Activated effector memory CD4-positive, alpha-beta T cell treated with anti-CD3 and anti-CD28 coated beads, Interleukin-2, amount 50 U/mL, for 16 hours (primary cell): ENCODE measurements around the gene CYS1.
A peak's percentile ranks its signal among the peaks of the same experiment; 100 is the strongest.
"Not testable (repeated sequence)": the region's sequence is repeated elsewhere in the genome, so short reads cannot be mapped to it uniquely, and the experiment has no call there.

Source experiments
- DNase-seq: peaks from one replicate; pipeline ENCODE4 v3.0.0-alpha.2; 2020

CYS1 gene

DNA sequence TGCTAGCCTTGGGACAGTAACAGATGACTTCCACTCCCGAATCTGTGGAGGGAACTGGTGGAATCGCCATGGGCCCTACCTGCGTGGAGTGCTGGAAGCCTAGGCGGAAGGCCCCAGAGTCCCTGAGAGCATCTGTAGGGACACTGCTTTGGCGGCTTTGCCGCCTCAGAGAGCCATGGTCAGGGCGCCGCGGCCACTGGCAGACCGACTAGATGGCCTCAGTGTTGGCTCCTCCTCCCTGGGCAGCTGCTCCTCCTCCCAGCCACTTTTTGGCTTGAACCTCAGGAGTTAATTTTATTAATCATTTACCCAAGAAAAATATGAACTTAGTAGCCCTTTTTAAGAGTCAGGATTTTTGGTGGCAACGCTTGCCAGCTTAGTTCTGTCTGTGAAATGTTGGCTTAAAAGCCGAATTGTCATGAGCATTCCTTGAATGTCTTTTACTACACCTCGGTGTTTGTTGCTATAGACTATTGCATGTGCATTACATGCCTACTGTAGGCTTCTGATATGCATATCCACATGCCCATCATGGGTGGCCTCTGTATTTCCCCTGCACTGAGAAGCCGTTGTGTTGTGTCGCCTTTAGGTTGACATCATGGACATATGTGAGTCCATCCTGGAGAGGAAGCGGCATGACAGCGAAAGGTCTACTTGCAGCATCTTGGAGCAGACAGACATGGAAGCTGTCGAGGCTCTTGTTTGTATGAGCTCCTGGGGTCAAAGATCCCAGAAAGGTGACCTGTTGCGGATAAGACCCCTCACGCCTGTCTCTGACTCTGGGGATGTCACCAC lies 34.5 kb downstream of the CYS1 start:
- DNase-seq = no peak

DNA sequence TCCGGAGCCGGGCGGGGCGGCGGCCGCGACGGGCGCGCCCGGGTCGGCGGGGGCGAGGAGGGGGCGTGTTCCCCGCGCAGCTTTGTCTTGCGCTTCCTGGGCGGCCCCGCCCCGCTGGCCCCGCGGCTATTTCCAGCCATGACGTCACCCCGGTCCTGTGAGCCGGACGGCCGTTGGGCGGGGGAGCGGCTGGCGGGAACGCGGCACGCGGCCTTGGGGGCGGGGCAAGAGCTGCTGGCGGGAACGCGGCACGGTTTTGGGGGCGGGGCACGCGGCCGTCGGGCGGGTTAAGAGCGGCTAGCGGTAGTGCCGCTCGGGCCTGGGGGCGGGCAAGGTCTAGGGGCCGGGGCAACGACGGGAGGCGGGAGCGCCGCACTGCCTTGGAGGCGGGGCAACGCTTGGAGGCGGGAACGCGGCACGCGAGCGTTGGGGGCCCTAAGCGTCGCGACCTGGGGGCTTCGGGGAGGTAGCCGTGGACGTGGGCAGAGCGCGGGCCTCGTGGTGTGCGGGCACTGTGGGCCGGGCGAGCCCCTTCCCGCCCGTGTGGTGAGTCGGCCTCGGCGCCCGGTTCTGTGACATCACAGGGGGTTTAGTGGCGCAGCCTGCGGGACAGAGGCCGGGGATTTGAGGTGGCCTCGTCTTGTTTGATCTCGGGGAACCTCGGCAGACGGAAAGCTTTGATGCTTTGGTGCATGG lies 36.2 kb downstream of the CYS1 start:
- DNase-seq = peak; percentile 99

DNA sequence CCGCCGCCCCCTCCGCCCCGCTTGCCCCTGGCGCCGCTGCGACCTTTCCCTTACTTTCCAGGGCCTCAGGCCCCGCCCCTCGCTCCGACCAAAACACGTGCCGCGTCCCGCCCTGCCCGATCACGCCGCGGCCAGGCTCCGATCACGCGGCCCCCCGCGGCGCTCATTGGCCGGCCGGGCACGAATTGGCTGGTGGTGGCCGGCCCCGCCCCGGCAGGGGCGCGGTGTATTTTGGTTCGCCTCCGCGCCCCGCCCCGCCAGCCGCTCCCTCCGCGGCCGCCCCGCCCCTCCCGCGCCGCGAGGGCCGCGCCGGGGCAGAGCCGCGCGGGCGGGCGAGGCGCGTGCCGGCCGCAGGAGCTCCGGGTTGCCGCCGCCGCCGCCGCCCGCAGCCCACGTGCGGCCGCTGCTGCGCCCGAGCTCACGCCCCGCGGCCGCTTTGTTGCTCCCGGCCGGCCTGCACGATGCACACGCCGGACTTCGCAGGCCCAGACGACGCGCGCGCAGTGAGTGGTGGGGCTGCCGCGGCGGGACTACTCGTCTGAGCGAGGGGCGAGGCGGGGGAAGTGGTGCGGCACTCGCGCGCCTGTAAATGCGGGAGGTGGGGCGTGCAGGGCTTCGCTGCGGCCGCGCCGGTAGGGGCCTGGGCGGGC lies 36.8 kb downstream of the CYS1 start, which contains the start of gene KLF11:
KLF11 (plus strand) TSS at position 295 of the 650 bp plus-strand sequence; CDS start at position 462, 167 bp downstream.
- peak; percentile 94 for DNase-seq

DNA sequence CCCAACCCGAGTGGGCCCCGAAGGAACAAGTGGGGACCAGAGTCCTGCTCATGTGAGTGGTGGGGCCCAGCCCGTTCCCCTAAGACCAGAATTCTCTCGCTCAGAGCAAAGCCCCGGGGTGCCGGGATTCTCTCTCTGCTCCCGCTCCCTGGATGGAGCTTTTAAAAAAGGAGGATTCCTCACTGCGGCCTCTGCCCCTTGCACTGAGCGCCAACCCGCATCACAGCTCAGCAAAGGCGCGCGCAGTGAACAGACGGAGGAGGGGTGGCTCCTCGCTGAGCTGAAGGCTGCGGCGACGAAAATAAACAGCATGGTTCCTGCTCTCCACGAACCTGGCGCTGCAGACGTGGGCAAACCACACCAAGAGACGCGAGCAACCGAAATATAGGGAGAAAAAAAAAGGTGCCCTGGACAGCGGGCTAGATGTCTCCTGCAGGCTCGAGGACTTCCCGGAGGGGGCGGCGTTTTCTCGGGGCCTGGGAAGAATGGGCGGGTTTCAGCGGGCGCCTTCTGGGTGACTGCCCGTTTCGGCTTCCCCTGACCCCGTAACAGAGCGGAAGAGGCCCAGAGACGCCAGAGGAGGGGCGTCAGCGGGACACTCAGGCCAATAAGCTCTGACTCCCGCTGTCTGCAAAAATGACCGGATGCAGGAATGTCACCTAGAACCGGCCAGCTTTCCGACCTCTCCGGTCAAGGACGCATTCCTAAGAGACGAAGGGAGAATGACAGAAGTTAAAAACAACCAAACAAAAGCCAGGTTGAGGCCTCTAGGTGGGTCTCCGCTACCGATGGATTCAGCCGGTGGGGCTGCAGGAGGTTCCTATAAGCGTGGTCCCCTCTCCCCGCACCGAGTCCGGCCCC lies 37.7 kb downstream of the CYS1 start:
- DNase-seq = peak; percentile 79

DNA sequence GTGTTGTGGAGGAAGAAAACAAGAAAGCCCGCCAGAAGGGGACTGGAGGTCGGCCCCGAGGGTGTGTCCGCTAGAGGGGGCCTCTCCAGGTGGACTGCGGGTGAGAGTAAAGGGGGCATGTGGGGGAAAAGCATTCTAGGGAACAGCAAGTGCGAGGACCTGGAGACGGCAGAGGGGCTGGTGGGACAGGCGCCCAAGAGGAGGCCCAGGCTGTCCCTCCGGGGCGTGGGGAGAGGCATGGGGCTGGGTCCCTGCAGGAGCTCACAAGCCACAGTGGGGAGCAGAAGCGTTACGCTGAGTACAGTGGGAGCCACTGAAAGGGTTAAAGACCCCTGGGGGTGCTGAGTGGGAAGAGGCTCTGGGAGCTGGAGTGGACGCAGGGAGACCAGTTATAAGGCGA lies 38.5 kb downstream of the CYS1 start:
- no peak for DNase-seq

DNA sequence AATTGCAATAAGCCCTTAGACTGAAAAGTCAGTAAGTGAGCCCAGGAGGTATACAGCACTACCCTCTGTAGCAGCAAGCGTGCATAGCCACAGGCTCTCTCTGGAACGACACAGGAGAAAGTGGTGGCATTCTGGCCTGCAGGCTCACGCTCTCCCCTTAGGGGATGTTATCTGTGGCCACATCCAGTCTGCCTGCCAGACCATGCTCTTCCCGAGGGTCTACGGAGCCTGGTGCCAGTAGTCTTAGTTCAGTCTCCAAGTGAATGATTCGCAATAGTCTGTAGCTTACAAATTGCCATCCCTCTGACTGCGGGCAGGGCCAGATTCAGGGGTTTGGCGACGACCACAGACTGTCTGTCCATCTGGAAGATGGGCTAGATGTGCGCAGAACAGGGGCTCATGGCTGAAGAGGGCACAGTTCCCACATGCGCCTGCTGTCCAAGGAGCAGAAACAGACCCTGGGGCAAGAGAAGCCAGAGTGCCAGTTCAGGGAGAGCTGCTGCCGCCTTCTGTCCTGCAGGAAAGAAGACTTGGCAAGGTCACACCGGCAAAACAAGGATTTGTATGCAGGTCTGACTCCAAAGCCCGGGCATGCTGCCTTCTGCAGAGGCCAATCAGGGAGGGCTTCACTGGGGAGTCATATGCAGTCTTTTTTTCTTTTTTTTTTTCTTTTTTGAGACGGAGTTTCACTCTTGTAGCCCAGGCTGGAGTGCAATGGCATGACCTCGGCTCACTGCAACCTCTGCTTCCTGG lies 40.4 kb downstream of the CYS1 start:
- no peak for DNase-seq

DNA sequence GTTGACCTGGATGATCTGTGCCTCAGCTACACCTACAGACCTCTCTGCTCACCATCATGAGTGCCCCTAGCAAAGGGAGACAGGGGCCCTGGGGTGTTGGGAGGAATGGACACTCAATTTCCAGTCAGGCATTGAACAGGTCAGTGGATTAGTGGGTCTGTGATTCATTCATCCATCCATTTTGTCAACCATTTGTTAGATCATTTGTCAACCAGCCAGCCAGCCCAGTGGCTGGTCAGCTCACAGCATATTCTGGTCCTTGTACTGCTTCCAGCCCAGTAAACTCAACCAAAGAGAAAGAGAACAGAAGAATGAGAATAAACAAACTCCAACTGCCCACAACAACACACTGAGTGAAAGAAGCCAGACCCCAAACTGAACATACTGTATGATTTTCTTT lies 41.5 kb downstream of the CYS1 start:
- DNase-seq = no peak

DNA sequence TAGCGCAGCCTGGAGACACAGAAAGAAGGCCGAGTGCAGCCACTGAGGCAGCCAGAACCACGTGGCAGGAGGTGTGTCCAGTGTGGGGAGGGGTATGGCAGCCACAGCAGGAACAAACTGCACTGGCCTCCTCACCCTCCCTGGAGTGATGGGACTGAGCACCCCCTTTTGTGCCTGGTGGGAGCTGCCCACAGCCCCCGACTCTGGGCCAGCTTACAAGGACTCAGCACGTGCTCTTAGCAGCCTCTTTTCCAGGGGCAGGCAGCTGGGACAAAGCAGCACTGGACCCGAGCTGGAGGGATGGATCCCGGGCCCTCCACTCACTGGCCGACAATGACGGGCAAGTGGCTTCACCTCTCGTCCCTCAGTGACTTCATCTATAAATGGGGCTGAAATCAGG lies 42.1 kb downstream of the CYS1 start:
- DNase-seq = no peak

DNA sequence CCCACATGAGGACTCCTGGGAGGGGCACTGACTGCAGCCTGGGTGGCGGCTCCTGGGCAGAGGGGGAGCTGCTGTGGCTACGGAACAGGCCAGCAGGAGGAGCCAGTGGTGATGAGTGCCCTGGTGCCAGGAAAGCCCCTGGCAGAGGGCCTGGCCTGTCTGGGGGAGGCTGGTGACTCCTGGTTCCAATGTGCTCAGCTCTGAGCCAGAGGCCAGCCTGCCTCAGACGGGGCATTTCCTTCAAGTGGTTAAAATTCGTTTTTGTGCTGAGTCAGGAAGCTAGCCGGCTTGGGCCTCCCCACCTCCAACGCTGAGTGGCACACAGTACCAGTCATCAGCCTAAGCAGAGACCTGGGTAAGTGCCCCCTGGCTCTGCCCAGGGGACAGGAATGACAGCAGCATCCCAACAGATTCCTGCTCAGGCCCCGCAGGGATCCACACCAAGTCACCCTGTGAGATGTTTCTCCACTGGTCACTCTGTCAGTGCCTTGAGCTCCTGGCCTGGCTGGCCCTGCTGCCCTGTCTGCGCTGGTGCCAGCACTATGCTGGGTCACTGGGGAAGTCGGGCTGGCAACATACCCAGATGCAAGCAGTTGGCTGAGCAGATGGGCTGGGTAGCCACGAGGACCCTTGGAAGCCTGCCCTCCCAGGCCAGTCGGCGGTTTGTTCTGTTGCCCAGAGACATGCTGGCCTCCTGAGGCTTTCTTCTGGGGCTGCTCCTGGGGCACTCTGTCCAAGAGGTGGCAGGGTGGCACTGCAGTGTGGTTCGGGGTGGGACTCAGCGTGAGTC lies 43.9 kb downstream of the CYS1 start:
- peak; percentile 81 for DNase-seq

DNA sequence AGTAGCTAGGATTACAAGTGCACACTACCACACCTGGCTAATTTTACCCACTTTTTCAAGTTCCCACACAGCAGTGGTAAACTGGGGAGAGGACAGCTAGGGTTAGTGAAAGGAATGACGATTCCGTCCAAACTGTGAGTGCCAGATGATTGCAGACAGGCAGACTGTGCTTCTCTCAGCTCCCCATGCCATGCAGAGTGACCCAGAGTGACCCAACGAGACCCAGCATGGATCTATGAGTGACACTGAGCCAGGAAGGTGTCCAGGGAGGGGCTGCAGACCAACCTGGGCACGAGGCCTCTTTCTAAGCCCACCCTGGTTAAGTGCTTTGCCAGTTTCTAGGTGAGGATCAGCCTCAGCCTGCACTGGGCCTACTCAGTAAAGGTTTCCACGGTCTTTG lies 44.6 kb downstream of the CYS1 start:
- no peak for DNase-seq

DNA sequence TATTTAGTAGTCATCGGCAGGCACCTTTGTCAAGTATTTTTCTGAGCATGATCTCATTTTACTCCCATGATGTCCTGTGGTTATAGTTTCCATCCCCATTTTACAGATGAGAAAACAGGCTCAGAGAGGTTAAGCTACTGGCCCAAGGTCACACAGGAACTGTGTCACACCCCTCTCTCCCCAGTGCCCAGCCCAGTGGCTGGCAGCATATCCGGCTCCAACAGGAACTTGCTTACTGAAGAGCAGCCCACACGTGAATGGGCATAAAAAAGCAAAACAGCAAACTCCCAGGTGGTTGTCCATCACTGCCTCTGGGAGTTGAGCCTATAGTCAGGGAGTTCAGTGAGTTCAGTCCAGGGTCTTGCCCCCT lies 45.2 kb downstream of the CYS1 start:
- DNase-seq = no peak

DNA sequence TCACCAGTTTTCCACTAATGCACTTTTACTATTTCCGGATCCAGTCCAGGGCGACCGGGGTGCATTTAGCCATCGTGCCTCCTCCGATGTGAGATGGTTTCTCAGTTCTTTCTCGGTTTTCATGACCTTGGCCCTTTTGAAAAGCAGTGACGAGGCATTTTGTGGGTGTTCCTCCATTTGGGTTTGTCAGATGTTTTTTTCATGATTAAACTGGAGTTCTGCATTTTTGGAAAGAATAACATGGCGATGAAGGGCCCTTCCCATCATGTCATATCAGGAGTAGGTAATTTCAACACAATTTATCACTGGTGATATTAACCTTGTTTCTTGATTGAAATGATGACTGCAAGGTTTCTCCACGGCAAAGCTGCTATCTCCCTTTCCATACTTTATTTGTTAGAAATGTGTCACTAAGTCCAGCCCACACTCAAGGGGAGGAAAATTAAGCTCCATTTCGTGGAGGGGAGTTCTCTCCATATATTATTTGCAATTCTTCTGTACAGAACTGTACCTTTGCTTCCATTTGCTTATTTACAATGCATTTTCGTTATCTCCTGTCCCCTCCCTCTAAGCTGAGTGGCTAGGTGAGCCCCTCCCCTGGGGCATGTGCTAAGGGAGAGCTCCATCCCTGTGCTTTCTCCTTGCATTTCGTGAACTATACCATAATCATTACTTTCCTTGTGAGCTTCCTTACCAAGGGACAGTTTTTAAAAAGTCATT lies 45.7 kb downstream of the CYS1 start:
- DNase-seq = no peak

DNA sequence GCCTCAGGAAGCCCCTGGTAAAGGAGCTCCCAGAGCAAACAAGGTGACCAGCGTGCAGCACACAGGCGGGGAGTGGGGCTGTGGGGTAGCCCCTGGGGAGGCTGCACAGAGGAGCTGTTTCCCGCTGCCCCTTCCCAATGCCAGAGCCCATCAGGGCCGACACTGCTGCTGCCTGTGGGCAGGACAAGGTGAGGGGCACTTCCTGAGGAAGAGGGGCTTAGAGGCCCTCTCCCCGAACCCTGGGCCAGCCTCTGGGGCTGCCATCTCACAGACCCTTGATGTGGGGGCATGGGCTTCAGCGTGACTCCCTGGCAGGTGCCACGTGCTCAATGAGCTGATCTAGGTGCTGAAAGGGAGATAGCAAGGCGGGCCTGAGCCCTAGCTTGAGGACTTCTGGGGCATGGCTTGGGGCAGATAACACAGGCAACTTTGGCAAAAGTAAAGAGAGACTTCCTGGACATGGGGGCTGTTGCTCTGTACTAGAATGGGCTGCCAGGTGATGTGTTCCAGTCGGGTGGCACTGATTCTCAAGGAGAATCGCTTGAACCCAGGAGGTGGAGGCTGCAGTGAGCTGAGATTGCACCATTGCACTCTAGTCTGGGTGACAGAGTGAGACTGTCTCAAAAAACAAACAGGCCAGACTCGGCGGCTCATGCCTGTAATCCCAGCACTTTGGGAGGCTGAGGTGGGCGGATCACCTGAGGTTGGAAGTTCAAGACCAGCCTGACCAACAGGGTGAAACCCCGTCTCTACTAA lies 46.8 kb downstream of the CYS1 start:
- DNase-seq = no peak

DNA sequence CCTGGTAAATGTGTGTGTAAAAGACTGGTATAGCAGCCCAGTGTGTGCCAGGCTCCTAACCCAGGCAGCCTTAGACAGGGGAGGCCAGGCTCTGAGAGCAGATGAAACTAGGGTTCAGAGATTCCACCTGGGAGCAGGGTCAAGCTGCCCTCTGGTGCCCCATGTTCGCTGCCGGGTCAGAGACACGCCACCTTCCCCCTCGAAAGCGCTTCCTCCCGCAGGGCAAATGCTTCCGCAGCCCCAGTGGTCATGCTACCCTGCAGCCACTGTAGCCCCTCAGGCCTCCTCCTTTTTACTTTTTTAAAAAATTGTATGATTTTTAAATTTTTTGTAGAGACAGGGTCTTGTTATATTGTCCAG lies 47.5 kb downstream of the CYS1 start:
- no peak for DNase-seq

DNA sequence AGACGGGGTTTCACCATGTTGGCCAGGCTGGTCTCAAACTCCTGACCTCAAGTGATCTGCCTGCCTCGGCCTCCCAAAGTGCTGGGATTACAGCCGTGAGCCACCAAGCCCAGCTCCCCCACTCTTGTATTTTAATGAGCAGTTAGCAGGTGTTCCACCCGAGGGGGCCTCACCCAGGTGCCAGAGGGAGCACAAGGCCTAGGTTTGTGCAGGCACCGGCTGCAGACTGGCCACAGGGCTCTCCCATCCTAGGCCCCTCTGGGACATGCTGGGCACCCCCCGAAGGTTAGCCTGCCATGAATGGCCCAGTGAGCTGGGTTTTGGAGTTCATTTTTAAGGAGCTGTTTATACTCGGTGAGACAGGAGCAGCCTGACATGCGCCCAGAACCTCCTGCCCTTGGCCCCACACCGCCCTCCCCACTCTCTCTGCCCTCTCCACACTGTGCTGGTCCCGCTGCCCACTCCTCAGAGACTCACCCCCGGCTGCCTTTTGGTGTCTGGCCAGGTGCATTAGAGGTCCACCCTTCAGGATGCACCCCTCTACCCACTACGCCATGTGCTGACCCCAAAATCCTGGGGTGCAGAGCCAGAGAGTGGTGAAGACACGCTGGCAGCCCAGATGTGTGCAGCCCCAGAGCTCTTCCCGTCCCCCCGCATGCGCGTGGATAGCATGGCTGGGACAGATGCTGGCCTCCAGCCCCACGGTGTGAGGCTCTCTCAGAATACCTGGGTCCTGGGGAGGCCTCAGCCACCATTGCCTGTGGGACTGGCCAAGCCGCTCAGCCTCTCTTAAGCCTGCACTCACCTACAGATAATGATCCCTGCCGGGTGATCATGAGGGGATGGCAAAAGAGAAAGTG lies 48.1 kb downstream of the CYS1 start:
- DNase-seq = no peak

DNA sequence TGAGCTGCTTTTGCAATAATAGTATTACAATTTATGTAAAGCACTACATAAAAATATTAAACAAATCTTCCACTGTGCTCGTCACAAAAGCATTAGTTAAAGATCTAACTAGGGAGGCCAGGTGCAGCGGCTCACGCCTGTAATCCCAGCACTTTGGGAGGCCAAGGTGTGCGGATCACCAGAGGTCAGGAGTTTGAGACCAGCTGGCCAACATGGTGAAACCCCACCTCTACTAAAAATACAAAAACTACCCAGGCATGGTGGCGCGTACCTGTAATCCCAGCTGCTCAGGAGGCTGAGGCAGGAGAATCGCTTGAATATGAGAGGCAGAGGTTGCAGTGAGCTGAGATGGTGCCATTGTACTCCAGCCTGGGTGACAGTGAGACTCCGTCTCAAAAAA lies 49.4 kb downstream of the CYS1 start:
- DNase-seq = not testable (repeated sequence)

DNA sequence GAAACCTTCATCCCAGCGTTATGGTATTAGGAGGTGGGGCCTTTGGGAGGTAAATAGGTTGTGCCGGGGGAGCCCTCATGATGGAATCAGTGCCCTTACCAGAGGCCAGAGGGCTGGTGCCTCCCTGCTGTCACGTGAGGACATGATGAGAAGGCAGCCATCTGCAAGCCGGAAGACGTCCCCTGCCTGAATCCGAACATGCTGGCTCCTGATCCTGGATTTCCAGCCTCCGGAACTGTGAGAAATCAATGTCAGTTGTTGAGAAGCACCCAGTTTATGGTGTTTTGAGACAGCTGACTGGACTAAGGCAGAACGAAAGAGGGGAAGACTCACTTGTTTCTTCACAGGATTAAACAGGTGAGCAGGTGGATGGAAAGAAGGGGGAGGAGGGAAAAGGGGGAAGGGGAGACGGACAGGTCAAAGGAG lies 49.9 kb downstream of the CYS1 start:
- DNase-seq = no peak

DNA sequence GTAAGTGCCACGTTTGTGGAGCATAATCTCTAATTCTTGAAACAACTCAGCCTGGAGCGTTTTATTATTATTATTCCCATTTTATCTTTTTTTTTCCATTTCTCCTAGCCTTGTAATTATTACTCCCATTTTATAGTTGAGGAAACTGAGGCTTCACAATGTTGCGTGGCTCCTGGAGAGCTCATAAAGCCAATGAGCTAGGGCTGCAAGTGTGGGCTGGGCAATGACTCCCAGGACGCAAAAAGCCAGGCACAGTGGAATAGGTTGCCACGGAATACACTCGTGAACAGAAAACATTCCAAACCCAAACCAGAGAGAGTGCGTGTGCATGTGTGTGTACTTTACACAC lies 50.4 kb downstream of the CYS1 start:
- no peak for DNase-seq
